Measurements from ENCODE around the gene MRPL30.
"Not testable (repeated sequence)": the region's sequence is repeated elsewhere in the genome, so short reads cannot be mapped to it uniquely, and the experiment has no call there.

MRPL30 gene

GRCh38 chr2:99184811-99185210 is 3.8 kb downstream of the MRPL30 start:
- DNase-seq (ENCODE audit: low read depth in 2 of 2) = no peak

GRCh38 chr2:99187011-99187410 is 6.0 kb downstream of the MRPL30 start:
- no peak for DNase-seq (ENCODE audit: low read depth in 2 of 2)

- no peak for DNase-seq (ENCODE audit: low read depth in 2 of 2)
These were observed 7.4 kb downstream of the MRPL30 start for GRCh38 chr2:99188357-99188756.

- DNase-seq (ENCODE audit: low read depth in 2 of 2) = no peak
These were observed 9.6 kb downstream of the MRPL30 start for GRCh38 chr2:99190548-99190947.

- not testable (repeated sequence) for DNase-seq (ENCODE audit: low read depth in 2 of 2)
These were observed 11.4 kb downstream of the MRPL30 start for GRCh38 chr2:99192364-99192763.

GRCh38 chr2:99198103-99198841 is 17.3 kb downstream of the MRPL30 start:
- DNase-seq (ENCODE audit: low read depth in 2 of 2) = no peak

GRCh38 chr2:99200076-99200800 is 19.3 kb downstream of the MRPL30 start:
- DNase-seq (ENCODE audit: low read depth in 2 of 2) = no peak

- no peak for DNase-seq (ENCODE audit: low read depth in 2 of 2)
These were observed 21.1 kb downstream of the MRPL30 start for GRCh38 chr2:99201959-99202678.

- no peak for DNase-seq (ENCODE audit: low read depth in 2 of 2)
These were observed 24.5 kb downstream of the MRPL30 start for GRCh38 chr2:99205491-99205890.

GRCh38 chr2:99216096-99216495 is 35.1 kb downstream of the MRPL30 start:
- no peak for DNase-seq (ENCODE audit: low read depth in 2 of 2)

- DNase-seq (ENCODE audit: low read depth in 2 of 2) = no peak
These were observed 37.0 kb downstream of the MRPL30 start for GRCh38 chr2:99217929-99218501.

GRCh38 chr2:99233177-99233576 is 52.2 kb downstream of the MRPL30 start:
- not testable (repeated sequence) for DNase-seq (ENCODE audit: low read depth in 2 of 2)

GRCh38 chr2:99238599-99238998 is 57.6 kb downstream of the MRPL30 start:
- DNase-seq (ENCODE audit: low read depth in 2 of 2) = no peak

GRCh38 chr2:99240431-99240830 is 59.4 kb downstream of the MRPL30 start:
- DNase-seq (ENCODE audit: low read depth in 2 of 2) = no peak

- no peak for DNase-seq (ENCODE audit: low read depth in 2 of 2)
These were observed 61.2 kb downstream of the MRPL30 start for GRCh38 chr2:99242151-99242550.
